ENCODE data around the gene CEP128.

The CEP128 gene

DNA sequence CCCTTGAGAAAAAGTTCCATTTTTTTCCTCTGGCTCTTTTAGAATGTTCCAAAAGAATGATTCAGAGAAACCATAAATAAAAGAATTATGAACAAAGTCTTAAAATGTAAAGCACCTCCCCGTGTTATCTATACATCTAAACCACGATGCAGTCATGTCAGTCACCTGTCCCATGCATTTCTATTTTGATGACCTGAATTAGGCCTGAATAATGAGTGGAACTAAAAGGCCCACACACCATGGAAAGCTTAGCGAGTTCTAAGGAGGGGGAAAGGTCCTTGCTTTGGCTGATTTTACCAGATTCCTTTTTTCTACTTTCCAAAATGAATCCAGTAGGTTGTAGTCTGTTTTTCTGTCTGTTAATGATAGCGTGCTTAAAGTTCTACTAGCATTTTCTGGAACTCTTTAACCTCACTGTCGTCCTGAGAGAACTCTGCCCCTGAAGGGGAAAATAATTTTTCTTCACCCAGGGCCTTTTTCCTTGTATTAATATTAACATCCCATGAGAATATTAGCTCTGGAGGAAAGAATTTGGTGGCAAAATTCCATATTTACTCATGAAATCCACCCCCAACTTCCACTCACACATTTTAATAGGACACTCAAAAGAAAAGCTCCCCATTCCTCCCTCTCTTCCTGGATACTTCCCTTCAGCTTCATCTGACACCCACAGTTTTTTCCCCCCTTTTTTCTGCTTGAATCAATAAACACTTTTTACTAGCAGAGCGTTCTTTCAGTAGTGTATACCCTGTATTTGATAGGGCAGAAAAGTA is 464.0 kb downstream of the CEP128 start:
- Histone ChIP-seq H3K4me1 (ENCODE audit: control insufficient read depth in 1 of 2, insufficient read depth in 1 of 2, low read depth in 1 of 2, low read length in 1 of 2) (no peaks in the 10 kb centered on the region), H3K27ac (no peak overlapping the region), H3K36me3 (no peaks in the 10 kb centered on the region), H3K27me3 (no peaks in the 10 kb centered on the region), H3K9me3 (no peaks in the 10 kb centered on the region), H3K4me3 (ENCODE audit: low read depth in 1 of 2, low read length in 1 of 2) (no peak overlapping the region)
- TF ChIP-seq, protein P1, sequence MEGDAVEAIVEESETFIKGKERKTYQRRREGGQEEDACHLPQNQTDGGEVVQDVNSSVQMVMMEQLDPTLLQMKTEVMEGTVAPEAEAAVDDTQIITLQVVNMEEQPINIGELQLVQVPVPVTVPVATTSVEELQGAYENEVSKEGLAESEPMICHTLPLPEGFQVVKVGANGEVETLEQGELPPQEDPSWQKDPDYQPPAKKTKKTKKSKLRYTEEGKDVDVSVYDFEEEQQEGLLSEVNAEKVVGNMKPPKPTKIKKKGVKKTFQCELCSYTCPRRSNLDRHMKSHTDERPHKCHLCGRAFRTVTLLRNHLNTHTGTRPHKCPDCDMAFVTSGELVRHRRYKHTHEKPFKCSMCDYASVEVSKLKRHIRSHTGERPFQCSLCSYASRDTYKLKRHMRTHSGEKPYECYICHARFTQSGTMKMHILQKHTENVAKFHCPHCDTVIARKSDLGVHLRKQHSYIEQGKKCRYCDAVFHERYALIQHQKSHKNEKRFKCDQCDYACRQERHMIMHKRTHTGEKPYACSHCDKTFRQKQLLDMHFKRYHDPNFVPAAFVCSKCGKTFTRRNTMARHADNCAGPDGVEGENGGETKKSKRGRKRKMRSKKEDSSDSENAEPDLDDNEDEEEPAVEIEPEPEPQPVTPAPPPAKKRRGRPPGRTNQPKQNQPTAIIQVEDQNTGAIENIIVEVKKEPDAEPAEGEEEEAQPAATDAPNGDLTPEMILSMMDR (IDR thresholded peaks at IDR 0.05) = no peak

DNA sequence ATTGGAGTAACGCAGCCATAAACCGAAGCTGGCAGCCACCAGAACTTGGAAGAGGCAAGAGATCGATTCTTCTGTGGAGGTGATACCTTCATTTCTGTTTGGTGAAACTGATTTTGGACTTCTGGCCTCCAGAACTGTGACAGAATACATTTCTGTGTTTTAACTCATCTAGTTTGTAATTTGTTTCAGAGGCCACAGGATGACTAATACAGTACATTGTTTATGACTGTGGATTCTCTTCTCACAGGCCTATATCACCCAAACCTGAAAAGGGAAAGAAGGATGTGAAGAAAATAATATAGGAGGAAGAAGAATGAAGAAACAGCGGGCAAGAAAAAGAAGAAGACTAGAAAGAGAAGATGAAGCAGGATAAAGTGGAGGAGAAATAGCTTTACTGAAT is 466.5 kb downstream of the CEP128 start:
- TF ChIP-seq, protein P1 (IDR thresholded peaks at IDR 0.05) = no peak
- H3K36me3 ChIP-seq = no peaks in the 10 kb centered on the region
- H3K9me3 ChIP-seq = no peaks in the 10 kb centered on the region
- H3K27ac ChIP-seq = no peak overlapping the region
- H3K4me3 ChIP-seq (ENCODE audit: low read depth in 1 of 2, low read length in 1 of 2) = no peak overlapping the region
- no peaks in the 10 kb centered on the region for H3K4me1 ChIP-seq (ENCODE audit: control insufficient read depth in 1 of 2, insufficient read depth in 1 of 2, low read depth in 1 of 2, low read length in 1 of 2)
- H3K27me3 ChIP-seq = no peaks in the 10 kb centered on the region

DNA sequence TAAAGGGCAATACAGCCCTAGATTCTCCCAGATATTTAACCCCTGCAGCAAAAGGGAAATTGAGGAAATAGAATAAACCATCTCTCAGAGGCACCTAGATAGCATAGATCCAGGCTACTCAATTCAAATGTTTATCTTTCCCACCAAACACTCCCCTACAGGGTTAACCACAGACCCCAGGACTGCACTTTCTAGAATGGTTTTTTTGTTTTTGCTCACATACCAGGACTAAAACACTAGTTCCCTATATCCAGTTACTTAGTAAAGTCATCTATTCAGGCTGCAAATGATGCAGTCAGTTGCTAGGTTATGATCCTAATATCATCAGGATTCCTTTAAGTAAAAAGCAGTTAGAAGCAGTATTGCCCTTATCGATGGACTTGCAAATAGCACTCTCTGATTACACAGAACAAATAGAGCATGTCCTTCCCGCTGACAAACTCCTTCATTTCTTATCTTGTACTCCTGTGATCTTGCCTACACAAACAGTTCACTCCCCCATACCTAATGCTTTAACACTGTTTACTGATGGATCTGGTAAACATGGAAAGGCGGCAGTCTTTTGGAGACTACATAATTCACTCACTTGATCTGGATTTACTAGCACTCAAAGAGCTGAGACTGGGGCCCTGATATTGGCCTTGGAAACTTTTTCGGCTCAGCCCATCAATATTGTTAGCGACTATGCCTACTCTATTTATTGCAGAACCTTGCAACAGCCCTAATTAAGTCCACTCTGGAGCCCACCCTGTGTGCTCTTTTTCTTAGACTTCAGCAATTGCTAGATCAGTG is 473.0 kb downstream of the CEP128 start:
- Histone ChIP-seq H3K9me3 (no peaks in the 10 kb centered on the region), H3K27me3 (no peaks in the 10 kb centered on the region), H3K27ac (no peak overlapping the region), H3K36me3 (no peaks in the 10 kb centered on the region), H3K4me3 (ENCODE audit: low read depth in 1 of 2, low read length in 1 of 2) (no peak overlapping the region), H3K4me1 (ENCODE audit: control insufficient read depth in 1 of 2, insufficient read depth in 1 of 2, low read depth in 1 of 2, low read length in 1 of 2) (no peaks in the 10 kb centered on the region)
- TF ChIP-seq, protein P1 (IDR thresholded peaks at IDR 0.05) = no peak

DNA sequence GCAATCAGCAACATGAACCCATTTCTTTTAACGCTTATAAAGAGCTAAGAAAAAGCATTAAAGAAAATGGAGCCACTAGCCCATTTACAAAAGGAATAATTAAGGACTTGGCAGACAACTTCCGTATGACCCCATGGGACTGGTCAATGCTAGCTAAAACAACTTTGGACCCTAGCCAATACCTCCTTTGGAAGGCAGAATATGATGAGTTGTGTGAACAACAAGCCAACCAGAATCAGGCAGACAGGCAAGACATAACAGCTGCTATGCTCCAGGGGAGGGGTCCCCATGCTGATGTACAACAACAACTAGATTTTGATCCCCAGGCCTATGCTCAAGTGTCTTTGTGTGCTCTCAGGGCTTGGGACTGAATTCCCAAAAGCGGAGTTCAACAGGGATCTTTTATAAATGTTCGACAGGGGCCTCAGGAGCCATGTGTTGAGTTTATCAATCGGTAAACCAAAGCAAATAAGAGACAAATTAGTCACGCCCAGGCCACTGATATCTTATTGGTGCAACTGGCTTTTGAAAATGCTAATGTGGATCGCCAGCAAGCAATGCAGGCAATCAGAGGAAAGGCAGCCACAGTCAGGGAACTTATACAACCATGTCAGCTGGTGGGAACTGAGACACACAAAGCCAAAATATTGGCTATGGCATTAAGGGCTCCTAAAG is 475.9 kb downstream of the CEP128 start:
- no peak overlapping the region for H3K4me3 ChIP-seq (ENCODE audit: low read depth in 1 of 2, low read length in 1 of 2)
- no peaks in the 10 kb centered on the region for H3K9me3 ChIP-seq
- TF ChIP-seq, protein P1 (IDR thresholded peaks at IDR 0.05) = no peak
- H3K36me3 ChIP-seq = no peaks in the 10 kb centered on the region
- H3K27me3 ChIP-seq = no peaks in the 10 kb centered on the region
- H3K4me1 ChIP-seq (ENCODE audit: control insufficient read depth in 1 of 2, insufficient read depth in 1 of 2, low read depth in 1 of 2, low read length in 1 of 2) = no peaks in the 10 kb centered on the region
- H3K27ac ChIP-seq = no peak overlapping the region

DNA sequence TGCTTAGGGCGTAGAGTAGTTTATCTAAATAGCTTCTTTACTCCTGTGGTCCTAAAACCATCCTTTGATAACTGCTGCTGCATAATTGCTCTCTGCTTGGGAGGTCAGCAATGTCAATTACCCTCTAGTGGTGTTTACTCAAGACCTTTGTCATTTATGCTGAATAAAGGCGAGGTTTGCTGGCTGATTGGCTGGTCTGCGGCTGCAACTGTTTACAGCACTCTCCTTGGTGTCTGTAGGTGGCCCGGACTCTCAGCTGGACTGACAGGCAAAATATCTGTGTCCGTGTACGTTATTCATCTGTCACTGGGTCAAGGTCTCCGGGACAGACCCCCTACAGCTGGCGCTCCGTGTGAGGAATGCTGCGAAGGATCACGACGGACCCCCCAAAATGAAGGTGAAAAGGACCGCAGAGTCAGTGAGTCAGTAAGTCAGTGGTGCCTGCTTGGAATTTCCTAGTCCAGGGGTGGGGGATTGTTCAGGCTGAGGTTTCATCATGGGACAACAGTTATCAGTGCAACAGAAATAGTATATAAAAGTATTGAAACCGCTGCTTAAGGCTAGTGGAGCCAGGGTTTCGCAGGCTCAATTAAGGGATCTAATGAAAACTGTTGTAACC is 476.9 kb downstream of the CEP128 start:
- H3K27ac ChIP-seq = no peak overlapping the region

More for the DNA sequence above, 476.9 kb downstream of the CEP128 start:
- no peaks in the 10 kb centered on the region for H3K9me3 ChIP-seq
- no peak overlapping the region for H3K4me3 ChIP-seq (ENCODE audit: low read depth in 1 of 2, low read length in 1 of 2)
- TF ChIP-seq, protein P1 (IDR thresholded peaks at IDR 0.05) = no peak
- H3K4me1 ChIP-seq (ENCODE audit: control insufficient read depth in 1 of 2, insufficient read depth in 1 of 2, low read depth in 1 of 2, low read length in 1 of 2) = no peaks in the 10 kb centered on the region
- no peaks in the 10 kb centered on the region for H3K36me3 ChIP-seq
- H3K27me3 ChIP-seq = no peaks in the 10 kb centered on the region
